Measurements from ENCODE around the gene PEX5L.

PEX5L gene

GRCh38 chr3:179921500-179921899, 115.2 kb downstream of the PEX5L start:
- no peak overlapping the region for H3K27ac Mint-ChIP-seq

GRCh38 chr3:179907784-179908482, 128.8 kb downstream of the PEX5L start:
- Mint-ChIP-seq H3K27me3 (no peaks in the 10 kb centered on the region), H3K9me3 (no peaks in the 10 kb centered on the region), H3K36me3 (no peaks in the 10 kb centered on the region), H3K4me3 (no peak overlapping the region), H3K27ac (no peak overlapping the region), H3K4me1 (no peaks in the 10 kb centered on the region)
- ATAC-seq, result no peak

More at GRCh38 chr3:179921500-179921899, 115.2 kb downstream of the PEX5L start:
- Mint-ChIP-seq H3K27me3 (peaks cover 24% of the 10 kb centered on the region), H3K4me3 (no peak overlapping the region), H3K9me3 (no peaks in the 10 kb centered on the region), H3K36me3 (no peaks in the 10 kb centered on the region), H3K4me1 (no peaks in the 10 kb centered on the region)
- ATAC-seq, result no peak

GRCh38 chr3:179902061-179902460, 134.7 kb downstream of the PEX5L start:
- no peak overlapping the region for H3K27ac Mint-ChIP-seq
- no peaks in the 10 kb centered on the region for H3K36me3 Mint-ChIP-seq

GRCh38 chr3:179898024-179898423, 138.7 kb downstream of the PEX5L start:
- Mint-ChIP-seq H3K4me3 (no peak overlapping the region), H3K9me3 (no peaks in the 10 kb centered on the region), H3K27me3 (peaks cover 8% of the 10 kb centered on the region), H3K27ac (no peak overlapping the region), H3K36me3 (no peaks in the 10 kb centered on the region), H3K4me1 (no peaks in the 10 kb centered on the region)
- ATAC-seq, result no peak

More at GRCh38 chr3:179902061-179902460, 134.7 kb downstream of the PEX5L start:
- Mint-ChIP-seq H3K9me3 (no peaks in the 10 kb centered on the region), H3K4me1 (no peaks in the 10 kb centered on the region), H3K4me3 (no peak overlapping the region), H3K27me3 (peaks cover 8% of the 10 kb centered on the region)
- no peak for ATAC-seq

GRCh38 chr3:179897231-179897630, 139.5 kb downstream of the PEX5L start:
- H3K27ac Mint-ChIP-seq, result no peak overlapping the region
- H3K9me3 Mint-ChIP-seq, result no peaks in the 10 kb centered on the region
- no peaks in the 10 kb centered on the region for H3K36me3 Mint-ChIP-seq
- no peaks in the 10 kb centered on the region for H3K4me1 Mint-ChIP-seq
- no peak for ATAC-seq
- H3K27me3 Mint-ChIP-seq, result peaks cover 5% of the 10 kb centered on the region
- no peak overlapping the region for H3K4me3 Mint-ChIP-seq

- no peaks in the 10 kb centered on the region for H3K27me3 Mint-ChIP-seq
- ATAC-seq, result no peak
- no peak overlapping the region for H3K4me3 Mint-ChIP-seq
- H3K27ac Mint-ChIP-seq, result no peak overlapping the region
- H3K36me3 Mint-ChIP-seq, result no peaks in the 10 kb centered on the region
- H3K4me1 Mint-ChIP-seq, result no peaks in the 10 kb centered on the region
- no peaks in the 10 kb centered on the region for H3K9me3 Mint-ChIP-seq
Measured at GRCh38 chr3:179896507-179896906, 140.2 kb downstream of the PEX5L start.

- no peaks in the 10 kb centered on the region for H3K9me3 Mint-ChIP-seq
- H3K27me3 Mint-ChIP-seq, result no peaks in the 10 kb centered on the region
- no peak overlapping the region for H3K4me3 Mint-ChIP-seq
- no peaks in the 10 kb centered on the region for H3K36me3 Mint-ChIP-seq
- ATAC-seq, result no peak
- H3K27ac Mint-ChIP-seq, result no peak overlapping the region
- no peaks in the 10 kb centered on the region for H3K4me1 Mint-ChIP-seq
Measured at GRCh38 chr3:179895330-179895729, 141.4 kb downstream of the PEX5L start.

GRCh38 chr3:179887295-179887943, 149.3 kb downstream of the PEX5L start:
- H3K9me3 Mint-ChIP-seq, result no peaks in the 10 kb centered on the region

GRCh38 chr3:179885950-179886349, 150.8 kb downstream of the PEX5L start:
- Mint-ChIP-seq H3K36me3 (no peaks in the 10 kb centered on the region), H3K27ac (no peak overlapping the region), H3K4me3 (no peak overlapping the region), H3K27me3 (no peaks in the 10 kb centered on the region), H3K9me3 (no peaks in the 10 kb centered on the region), H3K4me1 (no peaks in the 10 kb centered on the region)
- ATAC-seq, result no peak

More at GRCh38 chr3:179887295-179887943, 149.3 kb downstream of the PEX5L start:
- Mint-ChIP-seq H3K36me3 (no peaks in the 10 kb centered on the region), H3K27ac (no peak overlapping the region), H3K27me3 (no peaks in the 10 kb centered on the region), H3K4me1 (no peaks in the 10 kb centered on the region), H3K4me3 (no peak overlapping the region)
- ATAC-seq, result no peak

- no peaks in the 10 kb centered on the region for H3K36me3 Mint-ChIP-seq
Measured at GRCh38 chr3:179884136-179884535, 152.6 kb downstream of the PEX5L start.

GRCh38 chr3:179882292-179882691, 154.4 kb downstream of the PEX5L start:
- H3K27me3 Mint-ChIP-seq, result peaks cover 10% of the 10 kb centered on the region
- no peaks in the 10 kb centered on the region for H3K9me3 Mint-ChIP-seq
- no peak overlapping the region for H3K27ac Mint-ChIP-seq
- no peaks in the 10 kb centered on the region for H3K4me1 Mint-ChIP-seq
- no peak for ATAC-seq
- H3K36me3 Mint-ChIP-seq, result no peaks in the 10 kb centered on the region
- H3K4me3 Mint-ChIP-seq, result no peak overlapping the region

More at GRCh38 chr3:179884136-179884535, 152.6 kb downstream of the PEX5L start:
- ATAC-seq, result no peak
- Mint-ChIP-seq H3K4me1 (no peaks in the 10 kb centered on the region), H3K27me3 (no peaks in the 10 kb centered on the region), H3K27ac (no peak overlapping the region), H3K4me3 (no peak overlapping the region), H3K9me3 (no peaks in the 10 kb centered on the region)

GRCh38 chr3:179881791-179882190, 154.9 kb downstream of the PEX5L start:
- no peak for ATAC-seq
- Mint-ChIP-seq H3K9me3 (no peaks in the 10 kb centered on the region), H3K36me3 (no peaks in the 10 kb centered on the region), H3K4me3 (no peak overlapping the region), H3K4me1 (no peaks in the 10 kb centered on the region), H3K27ac (no peak overlapping the region), H3K27me3 (peaks cover 10% of the 10 kb centered on the region)

GRCh38 chr3:179880868-179881267, 155.9 kb downstream of the PEX5L start:
- H3K9me3 Mint-ChIP-seq, result no peaks in the 10 kb centered on the region
- no peak for ATAC-seq
- no peak overlapping the region for H3K4me3 Mint-ChIP-seq
- peaks cover 12% of the 10 kb centered on the region for H3K27me3 Mint-ChIP-seq
- no peaks in the 10 kb centered on the region for H3K36me3 Mint-ChIP-seq
- no peaks in the 10 kb centered on the region for H3K4me1 Mint-ChIP-seq
- no peak overlapping the region for H3K27ac Mint-ChIP-seq

GRCh38 chr3:179876440-179876839, 160.3 kb downstream of the PEX5L start:
- no peak overlapping the region for H3K27ac Mint-ChIP-seq
- H3K36me3 Mint-ChIP-seq, result no peaks in the 10 kb centered on the region
- peaks cover 19% of the 10 kb centered on the region for H3K27me3 Mint-ChIP-seq
- no peaks in the 10 kb centered on the region for H3K4me1 Mint-ChIP-seq
- no peaks in the 10 kb centered on the region for H3K9me3 Mint-ChIP-seq
- H3K4me3 Mint-ChIP-seq, result no peak overlapping the region
- no peak for ATAC-seq

GRCh38 chr3:179872842-179873241, 163.9 kb downstream of the PEX5L start:
- no peak for ATAC-seq
- Mint-ChIP-seq H3K4me1 (no peaks in the 10 kb centered on the region), H3K27me3 (peaks cover 12% of the 10 kb centered on the region), H3K27ac (no peak overlapping the region), H3K36me3 (no peaks in the 10 kb centered on the region), H3K9me3 (no peaks in the 10 kb centered on the region), H3K4me3 (no peak overlapping the region)

- Mint-ChIP-seq H3K27me3 (peaks cover 10% of the 10 kb centered on the region), H3K4me1 (no peaks in the 10 kb centered on the region), H3K27ac (no peak overlapping the region), H3K36me3 (no peaks in the 10 kb centered on the region), H3K9me3 (no peaks in the 10 kb centered on the region), H3K4me3 (no peak overlapping the region)
- ATAC-seq, result no peak
Measured at GRCh38 chr3:179871782-179872181, 165.0 kb downstream of the PEX5L start.
